HG03045 (cell line): ENCODE data around the gene SOWAHA.
A peak's percentile ranks its signal among the peaks of the same experiment; 100 is the strongest.
"Not testable (repeated sequence)": the region's sequence is repeated elsewhere in the genome, so short reads cannot be mapped to it uniquely, and the experiment has no call there.

Experiments used
- ATAC-seq: cut with Tn5 transposase; IDR thresholded peaks from one replicate; pipeline ENCODE4 v1.9.1; 2021; ENCODE audit warnings: mild to moderate bottlenecking, moderate library complexity; ENCODE audit not compliant: unreplicated experiment

Gene SOWAHA

DNA sequence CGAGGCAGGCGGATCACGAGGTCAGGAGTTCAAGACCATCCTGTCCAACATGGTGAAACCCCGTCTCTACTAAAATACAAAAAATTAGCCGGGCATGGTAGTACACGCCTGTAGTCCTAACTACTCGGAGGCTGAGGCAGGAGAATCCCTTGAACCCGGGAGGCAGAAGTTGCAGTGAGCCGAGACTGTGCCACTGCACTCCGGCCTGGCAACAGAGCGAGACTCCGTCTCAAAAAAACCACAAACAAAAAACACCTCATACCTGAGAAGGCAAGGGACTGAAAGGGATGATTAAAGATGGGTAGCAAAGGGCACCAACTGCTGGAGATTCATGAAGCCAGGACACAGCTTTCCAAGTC is 6.3 kb upstream of the SOWAHA start:
- not testable (repeated sequence) for ATAC-seq

- ATAC-seq, result no peak
Measured at GRCh38 chr5:132807163-132807838, 5.8 kb upstream of the SOWAHA start.

DNA sequence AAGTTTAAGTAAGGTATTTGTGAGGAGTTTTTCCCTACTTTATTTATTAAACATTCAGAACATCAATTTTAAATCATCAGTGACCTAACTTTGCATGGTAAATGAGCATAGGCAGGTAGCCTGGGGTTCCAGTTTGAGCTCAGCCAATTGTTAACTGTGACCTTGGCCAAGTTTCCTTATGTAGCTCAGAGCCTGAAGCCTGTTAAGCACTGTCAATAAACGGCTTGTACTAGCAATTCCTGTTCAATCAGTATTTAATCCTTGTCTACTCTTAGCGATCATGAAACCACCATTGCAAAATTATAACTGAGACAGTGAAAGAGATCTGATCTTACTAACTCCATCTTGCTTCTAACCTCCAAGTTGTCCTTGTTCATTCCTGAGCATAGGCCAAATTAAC is 4.7 kb upstream of the SOWAHA start:
- no peak for ATAC-seq

- no peak for ATAC-seq
Measured at GRCh38 chr5:132808866-132809265, 4.2 kb upstream of the SOWAHA start.

DNA sequence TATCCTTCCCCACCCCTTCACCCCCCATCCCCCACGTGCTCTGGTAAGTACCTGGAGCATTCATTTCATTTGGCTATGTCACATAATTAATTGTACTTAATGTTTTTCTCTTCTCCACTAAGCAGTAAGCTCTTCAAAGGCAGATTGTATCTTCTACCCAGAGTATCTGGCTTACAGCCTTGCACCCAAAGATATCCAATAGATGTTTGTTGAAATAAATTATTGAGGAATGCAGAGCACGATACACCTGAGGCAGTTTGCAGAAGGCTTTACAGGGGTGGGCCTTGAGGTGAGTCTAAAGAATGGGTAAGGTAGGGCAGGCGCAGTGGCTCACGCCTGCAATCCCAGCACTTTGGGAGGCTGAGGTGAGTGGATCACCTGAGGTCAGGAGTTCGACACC is 2.5 kb upstream of the SOWAHA start:
- no peak for ATAC-seq

GRCh38 chr5:132812123-132812765 is 858 bp upstream of the SOWAHA start:
- ATAC-seq, result no peak

DNA sequence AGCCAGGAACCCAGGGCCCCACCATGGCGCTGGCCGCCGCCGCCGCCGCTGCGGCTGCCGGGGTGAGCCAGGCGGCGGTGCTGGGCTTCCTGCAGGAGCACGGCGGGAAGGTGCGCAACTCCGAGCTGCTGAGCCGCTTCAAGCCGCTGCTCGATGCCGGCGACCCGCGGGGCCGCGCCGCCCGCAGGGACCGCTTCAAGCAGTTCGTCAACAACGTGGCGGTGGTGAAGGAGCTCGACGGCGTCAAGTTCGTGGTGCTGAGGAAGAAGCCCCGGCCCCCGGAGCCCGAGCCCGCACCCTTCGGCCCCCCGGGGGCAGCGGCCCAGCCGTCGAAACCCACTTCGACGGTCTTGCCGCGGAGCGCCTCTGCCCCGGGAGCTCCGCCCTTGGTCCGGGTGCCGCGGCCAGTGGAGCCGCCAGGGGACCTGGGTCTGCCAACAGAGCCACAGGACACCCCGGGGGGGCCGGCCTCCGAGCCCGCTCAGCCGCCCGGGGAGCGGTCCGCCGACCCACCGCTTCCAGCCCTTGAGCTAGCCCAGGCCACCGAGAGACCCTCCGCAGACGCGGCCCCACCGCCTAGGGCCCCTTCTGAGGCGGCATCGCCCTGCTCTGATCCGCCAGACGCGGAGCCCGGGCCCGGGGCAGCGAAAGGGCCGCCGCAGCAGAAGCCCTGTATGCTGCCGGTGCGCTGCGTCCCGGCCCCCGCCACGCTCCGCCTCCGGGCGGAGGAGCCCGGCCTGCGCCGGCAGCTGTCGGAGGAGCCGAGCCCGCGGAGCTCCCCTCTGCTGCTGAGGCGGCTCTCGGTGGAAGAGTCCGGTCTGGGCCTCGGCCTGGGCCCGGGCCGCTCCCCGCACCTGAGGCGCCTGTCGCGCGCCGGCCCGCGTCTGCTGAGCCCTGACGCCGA is 749 bp downstream of the SOWAHA start:
- ATAC-seq, result peak; percentile 53

GRCh38 chr5:132814503-132815294 is 1.6 kb downstream of the SOWAHA start:
- ATAC-seq, result no peak

DNA sequence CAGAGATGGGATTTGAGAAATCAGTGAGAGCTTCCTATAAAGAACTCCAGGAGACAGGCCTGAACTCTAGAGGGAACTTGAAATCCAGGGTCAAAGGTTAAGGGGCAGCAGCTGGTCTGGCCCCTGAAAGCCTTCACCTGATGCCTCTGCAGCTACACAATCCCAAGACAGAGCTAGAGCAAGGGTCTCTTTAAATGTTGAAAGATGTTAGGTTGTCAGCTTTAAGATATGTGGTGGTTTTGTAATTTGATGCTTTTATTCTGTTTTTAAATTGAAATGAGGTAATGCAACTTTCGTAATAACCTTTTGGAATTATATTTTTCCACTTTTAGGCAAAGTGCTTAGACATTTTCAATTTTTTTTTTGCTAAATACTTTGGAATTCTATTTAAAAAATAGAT is 2.4 kb downstream of the SOWAHA start:
- ATAC-seq, result no peak

GRCh38 chr5:132816083-132816482 is 3.0 kb downstream of the SOWAHA start:
- no peak for ATAC-seq

- no peak for ATAC-seq
Measured at GRCh38 chr5:132816554-132816953, 3.5 kb downstream of the SOWAHA start.

DNA sequence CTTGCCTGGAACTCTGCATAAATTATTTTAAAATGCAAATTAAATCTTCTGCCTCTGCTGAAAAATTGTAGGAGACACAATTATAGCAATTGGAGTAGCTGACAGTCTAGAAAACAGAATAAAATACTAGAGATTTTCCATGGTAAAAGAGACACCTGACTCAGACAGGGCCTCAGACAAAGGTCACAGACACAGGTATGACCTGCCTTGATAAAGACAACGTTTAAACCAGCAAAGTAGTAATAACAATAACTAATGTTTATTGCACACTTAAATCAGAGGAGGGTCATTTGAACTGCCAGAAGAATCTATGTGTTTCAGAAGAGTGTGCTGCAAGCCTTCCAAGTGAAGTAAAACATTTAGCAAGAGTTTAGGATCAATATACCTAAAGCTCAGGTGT is 3.9 kb downstream of the SOWAHA start:
- ATAC-seq, result no peak

DNA sequence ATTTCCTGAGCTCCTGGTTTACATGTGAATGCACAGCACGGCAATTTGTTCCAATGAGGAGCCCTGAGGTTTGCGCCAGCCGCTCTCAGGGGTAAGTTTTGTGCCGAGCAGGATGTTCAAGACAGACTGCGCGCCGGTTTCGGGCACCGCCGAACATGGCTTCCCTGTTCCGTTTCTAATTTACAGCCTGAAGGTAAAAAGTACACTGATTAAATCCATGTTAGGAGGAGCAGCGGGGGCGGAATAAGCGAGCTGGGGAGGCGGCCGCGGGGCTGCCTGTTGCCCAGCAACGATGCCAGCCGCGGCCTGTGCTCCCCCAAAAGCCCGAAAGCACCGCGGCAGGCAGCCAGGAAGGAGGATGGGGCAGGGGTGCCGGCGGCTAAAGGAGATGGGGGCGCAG is 6.4 kb downstream of the SOWAHA start:
- ATAC-seq, result no peak

DNA sequence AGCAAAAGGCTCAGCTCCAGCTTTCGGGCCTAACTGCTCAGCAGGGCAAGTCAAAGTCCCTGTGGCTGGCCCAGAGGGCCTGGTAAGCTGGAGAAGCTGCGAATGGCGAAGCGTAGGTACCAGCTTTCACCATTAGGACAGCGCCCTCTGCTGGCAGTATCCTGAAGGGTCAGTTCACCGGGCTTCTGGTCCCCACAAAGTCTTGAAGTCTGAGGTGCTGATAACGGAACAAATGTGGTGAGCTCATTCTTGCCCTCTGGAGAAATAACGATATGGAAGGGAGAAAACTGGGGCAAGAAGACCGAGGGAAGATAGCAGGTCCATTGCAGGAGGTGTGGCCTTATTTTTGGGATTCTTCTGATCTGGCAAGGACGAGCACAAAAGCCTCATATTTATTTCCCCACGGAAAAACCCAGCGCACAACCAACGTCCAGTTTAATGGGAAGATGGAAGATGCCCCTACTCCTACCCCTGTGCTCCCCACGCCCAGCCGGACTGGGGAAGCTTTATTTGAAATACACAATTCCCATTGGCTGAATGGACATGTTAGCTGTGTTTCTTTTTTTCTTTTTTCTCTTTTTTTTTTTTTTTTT is 7.2 kb downstream of the SOWAHA start:
- no peak for ATAC-seq

- no peak for ATAC-seq
Measured at GRCh38 chr5:132821350-132821749, 8.2 kb downstream of the SOWAHA start.

DNA sequence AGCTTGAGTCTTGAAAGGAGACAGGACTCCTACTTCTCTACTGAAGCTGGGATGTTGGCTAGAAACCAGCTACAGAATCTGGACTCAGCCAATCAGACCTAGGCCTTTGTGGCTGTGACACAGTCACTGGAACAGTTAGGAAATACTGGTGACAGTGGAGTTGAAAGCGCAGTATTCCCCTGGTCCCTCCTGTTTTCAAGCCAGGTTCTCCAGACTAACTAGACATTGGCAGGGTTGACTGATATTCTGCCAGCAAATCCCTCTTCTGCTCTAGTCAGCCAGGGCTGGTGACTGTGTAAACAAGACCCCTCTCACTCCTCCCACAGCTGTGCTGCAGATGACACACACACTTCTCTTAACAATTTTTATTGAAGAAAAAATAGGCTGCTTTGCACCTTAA is 8.7 kb downstream of the SOWAHA start:
- ATAC-seq, result no peak

DNA sequence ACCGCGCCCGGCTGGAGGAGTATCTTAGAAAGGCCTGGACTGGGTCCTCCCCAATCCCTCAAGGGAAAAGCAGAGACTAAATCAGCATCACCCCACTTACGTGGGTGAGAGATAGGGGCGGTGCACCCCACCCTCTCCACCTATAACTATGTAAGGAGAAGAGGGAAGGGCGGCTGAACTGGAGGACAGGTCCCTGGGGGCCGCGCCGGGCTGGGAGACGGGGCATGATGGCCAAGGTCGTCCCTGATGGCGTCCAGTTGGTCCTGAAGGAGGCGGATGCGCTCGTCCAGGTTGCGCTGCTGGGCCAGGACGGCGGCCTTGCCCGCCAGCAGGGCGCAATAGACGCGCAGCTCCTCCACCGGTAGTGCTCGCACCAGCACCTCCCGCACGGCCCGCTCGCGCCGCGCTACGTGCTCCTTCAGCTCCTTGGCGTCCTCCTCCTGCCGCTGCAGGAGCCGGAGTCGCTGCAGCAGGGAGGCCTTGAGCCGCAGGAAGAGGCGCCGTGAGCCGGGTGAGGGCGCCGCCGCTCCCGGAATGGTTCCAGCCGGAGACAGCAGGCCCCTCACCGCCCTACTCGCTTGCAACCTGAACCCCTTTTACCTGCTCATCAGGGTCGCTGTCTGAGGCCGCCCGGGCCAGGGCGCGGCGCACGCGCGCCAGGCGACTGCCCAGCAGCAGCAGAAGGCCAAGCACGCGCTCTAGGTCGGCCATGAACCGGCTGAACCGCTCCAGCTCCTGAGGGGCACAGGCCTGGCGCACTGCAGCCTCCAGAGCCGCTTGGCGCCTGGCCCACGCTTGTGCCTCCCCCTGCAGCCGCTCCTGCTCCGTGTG is 9.8 kb downstream of the SOWAHA start:
- ATAC-seq, result no peak

- ATAC-seq, result no peak
Measured at GRCh38 chr5:132823481-132824050, 10.5 kb downstream of the SOWAHA start.

- ATAC-seq, result no peak
Measured at GRCh38 chr5:132824426-132824825, 11.3 kb downstream of the SOWAHA start.
